Measurements from ENCODE around the gene INF2. TPM values are rescaled to one million over a fixed set of nuclear protein-coding genes. Genes with fewer than 3 reads are reported as not detected.
A peak's percentile ranks its signal among the peaks of the same experiment; 100 is the strongest.

INF2 gene
- total and polyA plus RNA-seq, 2 experiments from 2014 or later, result 36.7 to 75.5 TPM

- Histone ChIP-seq H3K4me2 (peak overlapping the region; percentile 64), H3K27me3 (ENCODE audit: insufficient read depth) (no peaks in the 10 kb centered on the region), H3F3A (replicated peaks; ENCODE audit: low read depth) (no peaks in the 10 kb centered on the region), H2AFZ (peak overlapping the region; percentile 91; the same call in 1 of the 2 replicates), H3K79me2 (replicated peaks; ENCODE audit: insufficient read depth) (peaks cover 32% of the 10 kb centered on the region), H3K4me1 (ENCODE audit: insufficient read depth) (peaks cover 6% of the 10 kb centered on the region; the same call in 1 of the 2 replicates), H4K20me1 (replicated peaks; ENCODE audit: insufficient read depth) (peaks cover 11% of the 10 kb centered on the region), H3K27ac (ENCODE audit: low read depth) (peak overlapping the region; percentile 56; the same call in 1 of the 2 replicates), H3K9me2 (ENCODE audit: insufficient read depth) (no peaks in the 10 kb centered on the region), H3K36me3 (ENCODE audit: insufficient read depth) (peaks cover 5% of the 10 kb centered on the region; the same call in 1 of the 2 replicates), H3K4me3 (peak overlapping the region; percentile 93)
- DNase-seq (ENCODE audit: low spot score), result no peak
- Mint-ChIP-seq H3K4me1 (peaks cover 17% of the 10 kb centered on the region), H3K9me3 (peaks cover 27% of the 10 kb centered on the region), H3K4me3 (peak overlapping the region; percentile 86), H3K27ac (peak overlapping the region; percentile 59; the same call in 1 of the 2 replicates), H3K27me3 (ENCODE audit: insufficient read depth, low read depth, poor library complexity) (peaks cover 28% of the 10 kb centered on the region), H3K36me3 (ENCODE audit: low read depth) (peaks cover 49% of the 10 kb centered on the region)
- ATAC-seq, result peak; percentile 83
- TF ChIP-seq ZNF462 (CRISPR knock-in tag; IDR thresholded peaks at IDR 0.05), result no peak
- TF ChIP-seq CTCF (conservative IDR thresholded peaks at IDR 0.05; ENCODE audit: low read depth in 2 of 2), result no peak
- no peak for TF ChIP-seq ZNF331 (CRISPR knock-in tag; IDR thresholded peaks at IDR 0.05; ENCODE audit: low read depth)
- no peak for TF ChIP-seq JUNB (IDR thresholded peaks at IDR 0.05; ENCODE audit: unreplicated experiment)
- TF ChIP-seq ETS1 (IDR thresholded peaks at IDR 0.05), result no peak
- TF ChIP-seq REST (IDR thresholded peaks at IDR 0.05; ENCODE audit: unreplicated experiment), result no peak
- no peak for TF ChIP-seq EZH2phosphoT487 (IDR thresholded peaks at IDR 0.05; ENCODE audit: unreplicated experiment)
- no peak for TF ChIP-seq ZNF114 (CRISPR knock-in tag; IDR thresholded peaks at IDR 0.05)
- no peak for TF ChIP-seq POLR2AphosphoS5 (IDR thresholded peaks at IDR 0.05; ENCODE audit: low read depth)
- no peak for TF ChIP-seq STAT1 (IDR thresholded peaks at IDR 0.05; ENCODE audit: unreplicated experiment)
Measured at GRCh38 chr14:104752423-104752734, 63.0 kb downstream of the INF2 start.
